Heart left ventricle (tissue), 16 donors: ENCODE data around the gene NOX5. TPM values are rescaled to one million over a fixed set of nuclear protein-coding genes. Genes with fewer than 3 reads are reported as not detected.

Experiments used
- ATAC-seq, 4 donors: fragments of 200-7000 bp; cut with Tn5 transposase; one replicate each; pipeline ENCODE4 v1.9.1; 2020 to 2022; ENCODE audit warnings: moderate library complexity in 4 of 4, mild to moderate bottlenecking in 3 of 4, moderate number of reproducible peaks in 1 of 4
- DNase-seq, 5 donors: peaks; one replicate each; pipeline ENCODE4 v3.0.0-alpha.2; 2020
- H3K27ac ChIP-seq, 12 donors: fragments of 200-600 bp; sonication (generic) in 4 of 12; one replicate each; pipeline versions ENCODE4 v1.5.0 to v1.8.0; 2016 to 2022; ENCODE audit warnings: mild to moderate bottlenecking in 2 of 12
- H3K27me3 ChIP-seq, 9 donors: fragments of 200-600 bp; sonication (generic) in 2 of 9; one replicate each; pipeline versions ENCODE4 v1.5.1 to v1.8.0; 2016 to 2022; ENCODE audit warnings: mild to moderate bottlenecking in 3 of 9
- H3K36me3 ChIP-seq, 9 donors: fragments of 200-600 bp; sonication (generic) in 2 of 9; one replicate each; pipeline versions ENCODE4 v1.5.0 to v1.8.0; 2018 to 2022; ENCODE audit warnings: mild to moderate bottlenecking in 2 of 9
- H3K4me1 ChIP-seq, 12 donors: fragments of 200-600 bp; sonication (generic) in 4 of 12; one replicate each; pipeline versions ENCODE4 v1.5.0 to v1.8.0; 2016 to 2022; ENCODE audit warnings: mild to moderate bottlenecking in 3 of 12
- H3K4me3 ChIP-seq, 12 donors: fragments of 200-600 bp; sonication (generic) in 4 of 12; one replicate each; pipeline versions ENCODE4 v1.5.0 to v1.8.0; 2017 to 2022; ENCODE audit warnings: mild to moderate bottlenecking in 9 of 12, moderate library complexity in 4 of 12
- H3K9me3 ChIP-seq, 12 donors: fragments of 200-600 bp; sonication (generic) in 4 of 12; one replicate each; pipeline versions ENCODE4 v1.5.0 to v1.8.0; 2016 to 2022; ENCODE audit warnings: mild to moderate bottlenecking in 1 of 12
- POLR2A ChIP-seq, 2 donors: fragments of 450-650 bp; IDR thresholded peaks; one replicate each; pipeline ENCODE4 v1.6.1; 2017; ENCODE audit warnings: antibody characterized with exemption in 2 of 2, mild to moderate bottlenecking in 2 of 2, moderate library complexity in 2 of 2
- WGBS, 4 donors: extraction: QIAGEN DNeasy Blood & Tissue Kit in 2 of 4; methylation state at CpG; one replicate each; pipeline versions ENCODE4 v1.1.5 to v1.1.7; 2013 to 2018; 5-methylcytosine and 5-hydroxymethylcytosine counted together
- intact Hi-C, 10 donors: fragments of 100-400 bp; cut with DNase I; formaldehyde crosslinking; loops; one replicate each; pipeline versions ENCODE4 v1.11.1 to v1.14.2; 2022
- polyA plus RNA-seq, 2 donors: library from polyadenylated mRNA; stranded (reverse); fragments of 200-250 nt; gene quantifications; one replicate each; pipeline ENCODE4 v1.2.3, GENCODE V29; 2013
- total RNA-seq, 9 donors: library from RNA; depleted of rRNA in 2 of 9; stranded (reverse); fragments of >200 nt in 2 of 9; fragmentation: NEBNext Ultra II Directional in 3 of 9; extraction: Animal tissue kit (Norgen Biotek cat#: 25700) in 3 of 9; gene quantifications; one replicate each; pipeline versions ENCODE4 v1.1.0 to v1.2.4, GENCODE V29; 2016 to 2023
- TF ChIP-seq, protein P1 (sequence below), 12 donors: fragments of 200-600 bp; sonication (generic) in 4 of 12; IDR thresholded peaks; one replicate each; pipeline versions ENCODE4 v1.5.0 to v1.8.0; 2018 to 2022; ENCODE audit warnings: antibody characterized with exemption in 12 of 12, mild to moderate bottlenecking in 5 of 12
- donor health status: ischemic (EF 13 %, LVEDD 7.1; RV severe dilation, severe dysfunction).
- donor health status: healthy with polysubstance abuse.
- donor health status: DM: no; HTN: yes; CAD: no.
- donor health status: DM: no; HTN: no; CAD: no.
- donor health status: ischemic (EF 25% LVEDD 6.9; RV normal size, moderate dysfunction).
- donor health status: ischemic (EF 25% LVEDD 5.7; RV mildly dilated, moderate dysfunction).
- donor health status: healthy.
- donor health status: DM: yes; HTN: yes; CAD: no.
- donor health status: ischemic (EF 35%, LVEDD 5.7; RV mildly dilated, moderate dysfunction).
- donor health status: nonischemic (EF 11% LVEDD 7.7; RV severe dilation, severe dysfunction).
- donor health status: DM: yes; HTN: yes; CAD: no.
- donor health status: PGD.
- donor health status: ischemic (EF 29% LVEDD 5.4; RV normal size, mild dysfunction).
- donor health status: nonischemic (EF 23%, LVEDD 6.1; RV moderate dilation, normal function).

The NOX5 gene
- total and polyA plus RNA-seq, 11 donors, result 0.02 to 0.29 (median 0.04) TPM; not detected in 6

DNA sequence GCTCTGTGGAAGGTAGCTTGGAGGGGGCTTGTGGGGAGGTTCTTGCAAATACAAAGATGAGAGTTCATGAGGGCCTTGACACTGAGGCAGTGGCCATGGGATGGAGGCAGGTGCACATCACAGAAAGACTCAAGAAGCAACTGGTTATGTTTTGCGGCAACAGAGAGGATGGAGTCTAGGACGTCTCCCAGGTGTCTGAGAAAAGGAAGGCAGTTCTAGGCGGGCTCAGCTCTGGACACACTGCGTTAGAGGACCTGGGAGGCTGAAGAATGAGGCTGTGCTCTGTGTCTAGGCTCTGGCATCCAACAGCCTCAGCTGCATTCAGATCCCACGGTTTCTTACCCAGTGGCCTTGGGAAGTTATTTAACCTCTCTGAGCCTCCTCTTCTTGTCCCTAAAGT lies 23.5 kb downstream of the NOX5 start:
- no peak for TF ChIP-seq POLR2A (IDR thresholded peaks at IDR 0.05)
- TF ChIP-seq, protein P1, sequence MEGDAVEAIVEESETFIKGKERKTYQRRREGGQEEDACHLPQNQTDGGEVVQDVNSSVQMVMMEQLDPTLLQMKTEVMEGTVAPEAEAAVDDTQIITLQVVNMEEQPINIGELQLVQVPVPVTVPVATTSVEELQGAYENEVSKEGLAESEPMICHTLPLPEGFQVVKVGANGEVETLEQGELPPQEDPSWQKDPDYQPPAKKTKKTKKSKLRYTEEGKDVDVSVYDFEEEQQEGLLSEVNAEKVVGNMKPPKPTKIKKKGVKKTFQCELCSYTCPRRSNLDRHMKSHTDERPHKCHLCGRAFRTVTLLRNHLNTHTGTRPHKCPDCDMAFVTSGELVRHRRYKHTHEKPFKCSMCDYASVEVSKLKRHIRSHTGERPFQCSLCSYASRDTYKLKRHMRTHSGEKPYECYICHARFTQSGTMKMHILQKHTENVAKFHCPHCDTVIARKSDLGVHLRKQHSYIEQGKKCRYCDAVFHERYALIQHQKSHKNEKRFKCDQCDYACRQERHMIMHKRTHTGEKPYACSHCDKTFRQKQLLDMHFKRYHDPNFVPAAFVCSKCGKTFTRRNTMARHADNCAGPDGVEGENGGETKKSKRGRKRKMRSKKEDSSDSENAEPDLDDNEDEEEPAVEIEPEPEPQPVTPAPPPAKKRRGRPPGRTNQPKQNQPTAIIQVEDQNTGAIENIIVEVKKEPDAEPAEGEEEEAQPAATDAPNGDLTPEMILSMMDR (IDR thresholded peaks at IDR 0.05), result no peak
- no peaks in the 10 kb centered on the region for H3K9me3 ChIP-seq
- H3K27ac ChIP-seq, result no peak overlapping the region
- H3K27me3 ChIP-seq, result peaks cover 0 to 20% (median 0%) of the 10 kb centered on the region in 9 donors
- DNase-seq, result no peak
- no peaks in the 10 kb centered on the region for H3K4me1 ChIP-seq
- 83 to 94% (median 89%) methylated on average over 5 of the region's 5 CpGs for WGBS, 4 donors
- intact Hi-C loops, result no loop called here
- no peak for ATAC-seq
- no peaks in the 10 kb centered on the region for H3K36me3 ChIP-seq
- H3K4me3 ChIP-seq, result no peak overlapping the region

DNA sequence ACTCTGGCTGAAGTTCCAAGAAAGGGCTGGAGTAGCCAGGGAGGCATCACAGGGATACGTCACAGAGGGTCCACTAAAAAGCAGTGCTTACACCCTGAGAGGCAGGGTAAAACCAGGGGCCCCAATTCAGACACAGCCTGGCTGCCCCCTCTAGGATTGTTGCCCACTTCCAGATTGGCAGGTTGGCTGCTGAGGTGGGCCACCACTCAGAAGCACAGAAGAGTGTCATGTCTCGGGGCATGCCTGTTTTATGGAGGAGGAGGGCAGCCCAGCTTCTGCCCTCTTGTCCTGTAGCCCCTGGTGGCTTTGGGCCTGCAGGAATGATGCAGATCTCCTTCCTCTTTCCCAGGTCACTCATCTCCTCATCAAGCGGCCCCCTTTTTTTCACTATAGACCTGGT lies 24.0 kb downstream of the NOX5 start:
- TF ChIP-seq, protein P1 (IDR thresholded peaks at IDR 0.05), result no peak
- TF ChIP-seq POLR2A (IDR thresholded peaks at IDR 0.05), result no peak
- intact Hi-C loops, result no loop called here
- ATAC-seq, result no peak
- H3K36me3 ChIP-seq, result no peaks in the 10 kb centered on the region
- DNase-seq, result no peak
- peaks cover 0 to 15% (median 0%) of the 10 kb centered on the region in 9 donors for H3K27me3 ChIP-seq
- H3K9me3 ChIP-seq, result no peaks in the 10 kb centered on the region
- WGBS, 4 donors, result 95 to 96% (median 96%) methylated on average over 3 of the region's 3 CpGs
- no peak overlapping the region for H3K27ac ChIP-seq
- H3K4me3 ChIP-seq, result no peak overlapping the region
- H3K4me1 ChIP-seq, result no peaks in the 10 kb centered on the region

DNA sequence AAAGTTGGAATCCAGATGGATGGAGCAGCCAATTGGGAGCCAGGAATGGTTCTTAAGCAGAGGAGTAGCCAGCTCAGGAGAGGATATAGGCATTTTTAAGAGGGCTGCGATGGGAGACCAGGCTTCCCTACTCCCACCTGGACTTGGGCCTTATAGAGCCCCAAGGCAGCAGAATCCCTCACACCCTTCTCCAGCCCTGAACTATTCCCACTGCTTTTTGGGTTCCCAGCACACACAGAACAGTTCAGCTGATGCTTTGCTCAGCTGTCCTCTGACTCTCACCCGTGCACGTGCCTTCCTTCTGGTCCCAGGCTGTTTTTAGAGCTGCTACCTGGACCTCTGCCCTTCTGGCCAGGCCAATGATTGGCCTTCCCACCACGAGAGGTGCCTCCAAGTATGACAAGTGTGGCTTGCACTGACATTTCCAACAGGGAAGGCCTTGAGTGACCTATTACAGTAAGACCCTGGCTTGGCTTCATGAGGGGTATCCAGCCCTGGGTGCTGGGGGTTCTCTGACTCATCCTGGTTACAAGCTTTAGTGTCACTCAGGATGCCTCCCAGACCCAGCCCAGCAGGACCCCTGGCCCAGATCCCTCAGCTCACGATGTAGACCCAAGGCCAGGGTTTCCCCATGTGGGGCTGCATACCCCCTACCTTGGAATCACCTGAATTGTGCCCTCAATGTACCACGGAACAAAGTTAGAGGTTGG lies 25.2 kb downstream of the NOX5 start:
- Histone ChIP-seq H3K27me3 (peaks cover 0 to 6% (median 0%) of the 10 kb centered on the region in 9 donors), H3K4me3 (no peak overlapping the region), H3K36me3 (no peaks in the 10 kb centered on the region), H3K27ac (no peak overlapping the region), H3K4me1 (no peaks in the 10 kb centered on the region), H3K9me3 (no peaks in the 10 kb centered on the region)
- DNase-seq (no peak), ATAC-seq (no peak)
- intact Hi-C loops, result no loop called here
- 80 to 87% (median 83%) methylated on average over 6 of the region's 6 CpGs for WGBS, 4 donors
- TF ChIP-seq POLR2A (IDR thresholded peaks at IDR 0.05), result no peak
- TF ChIP-seq, protein P1 (IDR thresholded peaks at IDR 0.05), result no peak

DNA sequence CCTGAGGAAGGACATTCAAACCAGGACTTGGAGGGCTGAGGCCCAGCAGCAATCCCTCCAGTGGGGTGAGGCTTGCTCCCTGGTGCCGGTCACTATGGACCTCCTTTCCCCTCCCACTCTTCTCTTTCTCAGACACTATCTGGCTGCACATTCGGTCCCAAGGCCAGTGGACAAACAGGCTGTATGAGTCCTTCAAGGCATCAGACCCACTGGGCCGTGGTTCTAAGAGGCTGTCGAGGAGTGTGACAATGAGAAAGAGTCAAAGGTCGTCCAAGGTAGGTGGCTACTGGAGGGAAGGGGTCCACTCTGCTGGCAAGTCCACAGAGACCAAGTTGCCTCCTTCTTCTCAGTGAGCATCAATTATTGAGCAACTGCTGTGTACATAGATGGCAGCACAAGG lies 28.0 kb downstream of the NOX5 start:
- 90 to 97% (median 94%) methylated on average over 5 of the region's 5 CpGs for WGBS, 4 donors
- intact Hi-C loops, result no loop called here
- Histone ChIP-seq H3K27me3 (no peaks in the 10 kb centered on the region), H3K27ac (no peak overlapping the region), H3K9me3 (no peaks in the 10 kb centered on the region), H3K4me3 (no peak overlapping the region), H3K36me3 (no peaks in the 10 kb centered on the region), H3K4me1 (peaks cover 0 to 6% (median 0%) of the 10 kb centered on the region in 12 donors)
- DNase-seq (no peak), ATAC-seq (no peak)
- TF ChIP-seq, protein P1 (IDR thresholded peaks at IDR 0.05), result no peak
- TF ChIP-seq POLR2A (IDR thresholded peaks at IDR 0.05), result no peak
